Stimulated activated naive CD8-positive, alpha-beta T cell treated with anti-CD3 and anti-CD28 coated beads, Interleukin-15, Interleukin-2, amounts not matched to agents 100 U/mL and 50 U/mL, for 24 hours (primary cell): ENCODE results near the gene UVSSA.
A peak's percentile ranks its signal among the peaks of the same experiment; 100 is the strongest.
"Not testable (repeated sequence)": the region's sequence is repeated elsewhere in the genome, so short reads cannot be mapped to it uniquely, and the experiment has no call there.

Experiments used
- ATAC-seq: fragments of 150-1000 bp; cut with Tn5 transposase; one replicate; pipeline ENCODE4 v1.10.0; 2021
- DNase-seq: peaks from one replicate; pipeline ENCODE4 v3.0.0; 2021

Gene UVSSA

DNA sequence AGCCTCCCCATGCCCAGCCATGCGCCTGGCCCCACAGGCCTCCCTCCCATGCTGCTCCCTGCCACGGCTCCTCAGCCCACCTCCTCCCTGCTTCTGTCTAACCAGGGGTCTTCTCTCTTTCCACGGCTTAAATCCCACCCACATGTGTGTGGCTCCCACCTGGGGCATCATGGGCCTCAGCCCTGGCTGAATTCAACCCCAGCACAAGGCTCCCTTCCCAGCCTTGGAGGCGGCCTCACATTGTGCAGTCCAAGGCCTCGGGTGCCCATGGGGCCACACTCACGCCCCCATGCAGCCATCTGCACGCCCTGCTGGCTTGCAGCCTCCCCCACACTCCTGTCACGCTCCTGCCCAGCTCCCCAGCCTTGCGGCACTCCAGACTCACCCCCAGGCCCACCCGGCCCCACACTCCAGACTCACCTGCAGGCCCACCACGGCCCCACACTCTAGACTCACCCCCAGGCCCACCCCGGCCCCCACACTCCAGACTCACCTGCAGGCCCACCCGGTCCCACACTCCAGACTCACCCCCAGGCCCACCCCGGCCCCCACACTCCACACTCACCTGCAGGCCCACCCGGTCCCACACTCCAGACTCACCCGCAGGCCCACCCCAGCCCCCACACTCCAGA is 30.4 kb upstream of the UVSSA start:
- DNase-seq, result no peak
- no peak for ATAC-seq

GRCh38 chr4:1317177-1318045 is 29.6 kb upstream of the UVSSA start:
- no peak for DNase-seq
- no peak for ATAC-seq

DNA sequence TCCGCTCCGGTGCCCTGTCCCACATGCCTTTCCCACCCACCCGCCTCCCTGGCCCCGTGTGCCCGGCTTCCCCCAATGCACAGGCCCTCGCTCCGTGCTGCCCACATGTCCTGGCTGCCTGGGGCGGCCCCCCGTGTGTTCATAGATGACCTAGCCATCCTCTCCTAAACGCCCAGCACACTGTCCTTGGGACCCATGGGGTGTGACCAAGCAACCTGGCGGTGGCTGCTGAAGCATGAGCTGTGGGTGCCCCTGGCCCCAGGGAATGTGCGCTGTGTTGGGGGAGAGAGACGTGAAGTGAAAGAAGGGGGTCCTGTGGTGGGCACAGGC is 29.0 kb upstream of the UVSSA start:
- no peak for ATAC-seq
- DNase-seq, result no peak

DNA sequence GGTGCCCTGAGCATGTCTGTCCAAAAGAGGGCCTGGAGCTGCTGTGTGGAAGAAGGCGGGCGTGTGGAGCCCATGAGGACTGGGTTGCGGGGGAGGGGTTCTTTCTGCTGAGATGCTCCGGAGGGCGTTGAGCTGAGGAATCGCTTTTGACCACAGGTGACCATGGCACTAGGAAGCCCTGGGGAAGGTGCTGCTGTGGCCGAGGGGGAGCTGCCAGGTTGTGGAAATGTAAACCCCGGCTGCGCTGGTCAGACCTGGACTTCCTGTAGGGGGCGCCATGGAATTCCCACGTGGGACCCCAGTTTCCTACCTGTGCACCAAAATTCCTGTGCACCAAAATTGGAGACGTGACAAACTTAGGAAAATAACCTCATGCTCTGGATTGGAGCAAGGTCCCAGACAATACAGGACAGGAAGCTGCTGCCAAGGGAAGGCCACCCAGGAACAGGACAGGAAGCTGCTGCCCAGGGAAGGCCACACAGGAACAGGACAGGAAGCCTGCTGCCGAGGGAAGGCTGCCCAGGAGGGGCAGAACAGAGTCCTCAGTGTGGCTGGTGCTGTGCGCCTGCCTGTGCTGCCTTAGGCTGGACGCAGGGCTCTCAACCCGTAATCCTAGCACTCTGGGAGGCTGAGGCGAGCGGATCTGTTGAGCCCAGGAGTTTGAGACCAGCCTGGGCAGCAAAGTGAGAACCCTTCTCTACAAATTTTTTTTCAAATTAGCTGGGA is 28.4 kb upstream of the UVSSA start:
- ATAC-seq (no peak), DNase-seq (peak; percentile 53)

GRCh38 chr4:1321486-1321885 is 25.5 kb upstream of the UVSSA start:
- no peak for ATAC-seq
- no peak for DNase-seq

DNA sequence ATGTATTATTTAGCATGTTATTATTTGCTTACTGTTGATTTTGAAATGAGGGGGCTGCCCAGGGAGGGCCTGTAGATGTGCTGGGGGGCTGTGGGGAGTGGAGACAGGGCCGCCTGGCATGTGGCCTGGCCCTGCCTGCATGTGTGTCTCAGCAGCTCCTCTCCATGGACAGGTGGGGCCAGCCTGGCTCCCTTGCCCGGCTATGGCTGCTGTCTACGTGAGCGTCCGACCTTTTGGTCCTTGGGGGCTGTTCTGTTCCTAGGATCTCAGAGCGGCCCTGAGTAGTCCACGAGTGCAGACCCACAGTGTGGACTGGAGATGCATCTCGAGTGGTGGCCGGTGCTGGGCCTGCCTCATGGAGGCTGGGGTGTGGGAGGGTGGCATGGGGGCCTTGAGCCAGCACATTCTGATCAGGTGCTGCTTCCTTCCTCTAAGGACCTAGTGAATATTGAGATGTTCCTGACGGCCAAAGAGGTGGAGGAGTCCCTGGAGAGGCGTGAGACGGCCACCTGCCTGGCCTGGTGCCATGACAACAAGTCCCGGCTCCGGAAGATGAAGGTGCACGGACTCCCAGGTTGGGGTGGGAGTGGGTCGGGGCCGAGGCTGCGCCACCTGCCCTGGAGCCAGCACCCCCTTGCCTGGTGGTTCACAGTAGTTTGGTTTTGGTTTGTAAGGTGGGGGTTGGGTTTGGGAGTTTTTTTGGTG is 24.9 kb upstream of the UVSSA start:
- no peak for DNase-seq
- ATAC-seq, result no peak

GRCh38 chr4:1323280-1323634 is 23.8 kb upstream of the UVSSA start:
- ATAC-seq, result no peak
- no peak for DNase-seq

DNA sequence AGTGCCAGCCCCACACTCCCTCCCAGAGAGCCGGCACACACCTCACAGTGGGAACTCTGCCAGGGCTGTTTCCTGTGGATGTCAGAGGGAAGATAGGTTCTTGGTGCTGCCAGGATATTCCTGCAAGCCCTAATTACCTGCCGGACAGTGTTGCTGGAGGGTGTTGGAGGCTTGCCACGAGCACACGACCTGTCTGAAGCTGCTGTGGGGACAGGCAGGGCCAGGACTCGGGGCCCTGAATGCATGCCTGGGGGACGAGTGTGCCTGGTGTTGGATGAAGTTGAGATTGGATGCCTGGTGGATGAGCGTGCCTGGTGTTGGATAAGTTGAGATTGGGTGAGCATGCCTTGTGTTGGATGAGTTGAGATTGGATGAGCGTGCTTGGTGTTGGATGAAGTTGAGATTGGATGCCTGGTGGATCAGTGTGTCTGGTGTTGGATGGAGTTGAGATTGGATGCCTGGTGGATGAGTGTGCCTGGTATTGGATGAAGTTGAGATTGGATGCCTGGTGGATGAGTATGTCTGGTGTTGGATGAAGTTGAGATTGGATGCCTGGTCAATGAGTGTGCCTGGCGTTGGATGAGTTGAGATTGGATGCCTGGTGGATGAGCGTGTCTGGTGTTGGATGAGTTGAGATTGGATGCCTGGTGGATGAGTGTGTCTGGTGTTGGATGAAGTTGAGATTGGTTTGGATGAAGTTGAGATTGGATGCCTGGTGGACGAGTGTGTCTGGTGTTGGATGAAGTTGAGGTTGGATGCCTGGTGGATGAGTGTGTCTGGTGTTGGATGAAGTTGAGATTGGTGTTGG is 23.2 kb upstream of the UVSSA start:
- ATAC-seq (no peak), DNase-seq (no peak)

GRCh38 chr4:1324443-1325175 is 22.4 kb upstream of the UVSSA start:
- DNase-seq, ATAC-seq: not testable (repeated sequence)

DNA sequence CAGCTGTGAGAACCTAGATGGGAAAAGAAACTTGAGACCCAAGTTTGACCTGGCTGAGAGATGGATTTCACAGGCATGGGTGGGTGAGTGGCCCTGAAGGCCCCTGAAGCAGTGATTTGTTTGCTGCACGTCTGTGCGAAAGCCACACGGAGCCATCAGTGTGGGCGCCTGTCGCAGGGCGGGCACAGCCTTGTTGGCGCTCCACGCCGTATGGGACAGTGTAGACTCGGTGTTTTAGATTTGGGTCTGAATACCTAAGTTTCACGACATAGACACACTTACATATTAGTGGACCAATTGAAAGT is 21.9 kb upstream of the UVSSA start:
- ATAC-seq (no peak), DNase-seq (no peak)

DNA sequence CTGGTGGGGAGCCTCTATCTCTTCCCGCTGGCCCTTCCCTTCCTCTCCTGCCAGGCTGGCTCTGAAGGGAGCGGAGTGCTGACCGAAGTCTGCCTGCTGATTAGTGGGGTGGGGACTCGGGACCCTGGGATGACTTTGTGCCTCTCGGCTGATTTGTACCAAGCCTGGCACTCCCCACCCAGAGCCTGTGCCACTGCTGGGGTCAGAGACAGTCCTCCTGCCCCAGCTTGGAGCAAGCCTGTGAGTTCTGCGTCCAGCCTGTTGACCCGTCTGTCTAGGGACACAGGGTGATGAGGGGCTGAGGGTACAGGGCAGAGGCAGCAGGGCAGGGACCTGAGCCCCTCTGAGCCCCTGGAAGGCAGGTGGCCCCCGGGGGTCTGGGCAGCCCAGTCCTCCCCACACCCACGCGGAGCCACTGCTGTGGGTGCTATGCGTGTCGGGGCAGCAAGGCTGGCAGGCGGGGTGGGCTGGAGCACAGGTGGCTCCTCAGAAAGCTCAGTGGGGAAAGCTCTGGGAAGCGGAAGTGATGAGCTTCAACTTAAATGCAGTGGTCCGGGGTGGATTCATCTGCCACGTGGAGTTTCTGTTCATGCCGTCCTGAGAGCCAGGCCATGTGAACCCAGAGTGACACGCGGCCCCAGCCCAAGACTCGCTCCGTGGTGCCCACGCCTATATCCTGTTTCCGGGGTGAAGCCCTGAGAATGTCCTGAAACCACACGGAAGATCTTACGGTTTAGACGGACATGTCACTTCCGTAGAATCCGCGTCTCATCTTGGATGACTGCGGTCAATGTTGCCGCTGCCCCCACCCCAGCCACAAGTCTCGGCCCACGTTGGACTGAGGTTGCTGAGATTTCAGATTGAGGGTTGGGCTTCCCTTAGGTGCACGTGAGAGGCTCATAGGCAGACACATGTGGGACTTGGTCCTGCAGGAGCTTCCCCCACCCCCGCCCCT is 21.1 kb upstream of the UVSSA start:
- no peak for DNase-seq
- no peak for ATAC-seq

- no peak for DNase-seq
Observed at GRCh38 chr4:1326751-1327525, 20.1 kb upstream of the UVSSA start.

DNA sequence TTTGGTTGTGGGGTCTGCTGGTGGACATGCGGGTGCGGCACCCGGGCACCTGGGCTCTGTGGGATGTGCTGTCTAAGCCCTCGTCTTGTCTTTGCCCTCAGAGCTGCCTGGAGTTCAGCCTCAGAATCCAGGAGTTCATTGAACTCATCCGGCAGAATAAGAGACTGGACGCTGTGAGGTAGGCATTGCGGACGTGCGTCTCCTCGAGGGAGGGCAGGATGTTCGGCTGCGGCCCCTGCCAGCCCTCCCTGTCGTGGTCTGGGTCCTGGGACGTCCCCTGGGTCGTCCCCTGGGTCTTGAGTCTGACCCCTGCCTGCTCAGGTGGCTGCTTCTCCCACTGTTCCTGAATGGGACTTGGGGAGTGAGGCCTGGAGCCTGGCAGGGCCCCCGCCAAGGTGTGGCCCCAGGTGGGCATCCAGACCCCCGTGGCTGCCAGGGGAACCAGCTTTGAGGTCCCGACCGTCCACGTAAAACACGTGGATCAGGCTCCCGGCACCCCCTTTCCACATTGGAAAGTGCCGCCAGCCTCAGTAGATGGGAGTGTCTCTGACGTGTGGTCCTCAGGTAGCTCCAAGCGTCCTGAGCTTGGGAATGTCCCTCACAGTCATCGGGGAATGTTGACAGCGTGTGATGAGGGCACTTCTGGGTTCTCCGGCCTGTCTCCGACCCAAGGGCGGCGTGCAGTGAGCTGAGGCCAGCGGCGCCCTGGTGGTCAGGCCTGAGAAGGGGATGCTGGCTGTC is 19.3 kb upstream of the UVSSA start:
- ATAC-seq (no peak), DNase-seq (no peak)

More at GRCh38 chr4:1326751-1327525, 20.1 kb upstream of the UVSSA start:
- ATAC-seq, result no peak

- DNase-seq, result no peak
Observed at GRCh38 chr4:1328267-1329155, 18.5 kb upstream of the UVSSA start.

DNA sequence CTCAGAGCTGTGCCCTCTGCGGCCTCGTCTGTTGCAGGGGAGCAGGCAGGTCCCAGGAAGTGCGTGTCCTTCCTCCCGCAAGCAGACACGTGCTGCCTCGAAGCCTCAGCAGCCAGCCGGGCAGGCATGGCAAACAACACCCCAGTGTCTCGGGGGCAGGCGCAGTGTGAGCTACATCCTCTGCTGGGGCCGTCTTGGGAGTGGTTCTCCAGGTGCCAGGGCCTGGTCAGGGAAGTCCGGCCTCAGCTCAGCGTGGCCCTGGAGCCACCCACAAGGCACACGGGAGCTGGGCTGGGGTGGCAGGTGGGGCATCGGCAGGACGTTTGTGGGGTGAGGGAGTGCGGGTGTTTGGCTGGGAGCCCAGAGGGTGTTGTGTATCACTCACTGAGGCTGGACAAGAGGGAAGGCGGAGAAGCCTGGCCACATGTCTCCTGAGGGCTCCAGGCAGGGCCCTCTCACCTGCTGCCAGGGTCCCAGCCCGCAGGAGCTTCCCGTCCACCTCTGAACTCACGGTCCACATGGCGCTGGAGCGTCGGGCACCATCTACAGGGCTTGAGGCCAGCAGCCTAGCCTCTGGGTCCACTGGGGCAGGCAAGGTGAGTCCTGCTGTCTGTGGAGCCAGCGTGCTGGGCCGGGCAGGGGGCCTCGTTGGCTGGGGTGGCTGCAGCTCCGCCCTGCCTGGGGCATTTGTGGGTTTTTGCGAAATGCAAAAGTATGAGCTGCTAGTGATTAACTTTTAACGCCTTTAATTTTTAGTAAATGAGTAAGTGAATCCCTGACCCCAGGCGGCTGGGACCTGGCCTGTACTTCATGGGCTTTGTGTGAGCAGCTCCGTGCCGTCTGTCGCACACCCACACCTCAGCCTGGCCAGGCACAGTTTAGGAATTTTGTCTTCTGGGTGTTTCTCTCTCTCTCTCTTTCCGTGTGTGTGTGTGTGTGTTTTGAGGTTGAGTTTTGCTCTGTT is 17.3 kb upstream of the UVSSA start:
- DNase-seq, result no peak
- ATAC-seq, result no peak

More at GRCh38 chr4:1328267-1329155, 18.5 kb upstream of the UVSSA start:
- ATAC-seq, result no peak
